GM12878 (cell line): ENCODE data around the gene VAV2. TPM values are rescaled to one million over a fixed set of nuclear protein-coding genes. Genes with fewer than 3 reads are reported as not detected.

Source experiments
- CBX5 ChIP-seq: sonication (generic); IDR thresholded peaks from 2 replicates; pipeline ENCODE4 v1.6.1; 2016; ENCODE audit warnings: low read depth, moderate library complexity, mild to moderate bottlenecking, inconsistent platforms
- ETV6 ChIP-seq, 2 experiments: fragments of 450-650 bp in 1 of 2; IDR thresholded peaks in 1 of 2; conservative IDR thresholded peaks in 1 of 2; 2 replicates each; pipeline ENCODE4 v1.6.1; 2014; ENCODE audit warnings: antibody characterized with exemption in 1 of 2, borderline replicate concordance in 1 of 2, low read depth in 1 of 2, mild to moderate bottlenecking in 1 of 2, moderate library complexity in 1 of 2
- HDGF ChIP-seq: fragments of 450-650 bp; IDR thresholded peaks from 2 replicates; pipeline ENCODE4 v1.6.1; 2016; ENCODE audit warnings: antibody characterized with exemption
- IRF4 ChIP-seq: IDR thresholded peaks from 2 replicates; pipeline ENCODE4 v1.6.1; 2011; ENCODE audit warnings: low read depth, low read length
- MEF2B ChIP-seq: fragments of 450-650 bp; IDR thresholded peaks from 2 replicates; pipeline ENCODE4 v1.6.1; 2018; ENCODE audit warnings: mild to moderate bottlenecking, moderate library complexity; ENCODE audit not compliant: partially characterized antibody, poor library complexity, severe bottlenecking
- NBN ChIP-seq: fragments of 450-650 bp; IDR thresholded peaks from 2 replicates; pipeline ENCODE4 v1.6.1; 2016
- NFIC ChIP-seq: IDR thresholded peaks from 2 replicates; pipeline ENCODE4 v1.6.1; 2012; ENCODE audit warnings: low read depth, mild to moderate bottlenecking, inconsistent platforms, low read length, moderate library complexity
- NR2C1 ChIP-seq: fragments of 450-650 bp; IDR thresholded peaks from 2 replicates; pipeline ENCODE4 v1.6.1; 2017; ENCODE audit warnings: antibody characterized with exemption, mild to moderate bottlenecking, moderate library complexity
- NR2C2 ChIP-seq: IDR thresholded peaks from 2 replicates; pipeline ENCODE4 v1.6.1; 2011; ENCODE audit warnings: borderline replicate concordance, low read depth; ENCODE audit not compliant: control insufficient read depth, insufficient read length
- TCF3 ChIP-seq: IDR thresholded peaks from 2 replicates; pipeline ENCODE4 v1.6.1; 2012; ENCODE audit warnings: low read depth, mild to moderate bottlenecking, low read length, borderline replicate concordance; ENCODE audit not compliant: insufficient read depth
- TCF7 ChIP-seq: IDR thresholded peaks from 2 replicates; pipeline ENCODE4 v1.6.1; 2014; ENCODE audit warnings: antibody characterized with exemption, borderline replicate concordance
- ZBTB4 ChIP-seq: fragments of 450-650 bp; formaldehyde crosslinking; IDR thresholded peaks from 2 replicates; pipeline ENCODE4 v1.4.0; 2022; ENCODE audit warnings: mild to moderate bottlenecking, moderate library complexity
- ZNF274 ChIP-seq: IDR thresholded peaks from one replicate; pipeline ENCODE4 v1.8.0; 2011; ENCODE audit not compliant: insufficient read length, insufficient read depth
- polyA plus RNA-seq, 11 experiments: library from polyadenylated mRNA; depleted of rRNA in 4 of 11; unstranded in 6 of 11; stranded (reverse) in 5 of 11; fragments of >200 nt; fragmentation: Nextera tagmentation in 4 of 11; fragmentation: Illumina TruSeq in 1 of 11; extraction: Ambion mirVana in 4 of 11; extraction: Trizol in 1 of 11; gene quantifications; 1 replicate in 1 of 11; 2 replicates in 10 of 11; pipeline versions ENCODE4 v1.2.1 to v1.2.3, GENCODE V29; 2011 to 2016; ENCODE audit warnings: inconsistent platforms in 2 of 11, missing spikeins in 2 of 11, low read depth in 1 of 11
- total RNA-seq, 4 experiments: library from RNA; depleted of rRNA in 3 of 4; stranded (reverse); fragments of >200 nt in 3 of 4; fragmentation: Illumina TruSeq in 1 of 4; extraction: Trizol in 1 of 4; gene quantifications; 2 replicates each; pipeline versions ENCODE4 v1.2.1 to v1.2.3, GENCODE V29; 2013 to 2021
- TF ChIP-seq, protein P1 (sequence below): IDR thresholded peaks from 2 replicates; pipeline ENCODE4 v1.6.1; 2011; ENCODE audit warnings: borderline replicate concordance, low read depth, mild to moderate bottlenecking, moderate library complexity, low read length; ENCODE audit not compliant: insufficient read depth, poor library complexity, severe bottlenecking
- TF ChIP-seq, protein P2 (sequence below): fragments of 450-650 bp; IDR thresholded peaks from 2 replicates; pipeline ENCODE4 v1.6.1; 2017; ENCODE audit warnings: mild to moderate bottlenecking, low read depth, inconsistent platforms; ENCODE audit not compliant: poor library complexity, severe bottlenecking
- TF ChIP-seq, protein P3 (sequence below): IDR thresholded peaks from 2 replicates; pipeline ENCODE4 v1.6.1; 2011; ENCODE audit warnings: borderline replicate concordance, low read depth, mild to moderate bottlenecking, moderate library complexity, mixed read lengths, low read length; ENCODE audit not compliant: insufficient read depth; ENCODE audit errors: extremely low read length
- TF ChIP-seq, protein P4 (sequence below): IDR thresholded peaks from 2 replicates; pipeline ENCODE4 v1.6.1; 2012; ENCODE audit warnings: mild to moderate bottlenecking, low read depth, low read length

The VAV2 gene
- total and polyA plus RNA-seq, 10 of the 15 experiments (the other 5 are each of a cell fraction or from before 2014, with no cell fraction given): 0.13 to 43.9 (median 16.9) TPM

DNA sequence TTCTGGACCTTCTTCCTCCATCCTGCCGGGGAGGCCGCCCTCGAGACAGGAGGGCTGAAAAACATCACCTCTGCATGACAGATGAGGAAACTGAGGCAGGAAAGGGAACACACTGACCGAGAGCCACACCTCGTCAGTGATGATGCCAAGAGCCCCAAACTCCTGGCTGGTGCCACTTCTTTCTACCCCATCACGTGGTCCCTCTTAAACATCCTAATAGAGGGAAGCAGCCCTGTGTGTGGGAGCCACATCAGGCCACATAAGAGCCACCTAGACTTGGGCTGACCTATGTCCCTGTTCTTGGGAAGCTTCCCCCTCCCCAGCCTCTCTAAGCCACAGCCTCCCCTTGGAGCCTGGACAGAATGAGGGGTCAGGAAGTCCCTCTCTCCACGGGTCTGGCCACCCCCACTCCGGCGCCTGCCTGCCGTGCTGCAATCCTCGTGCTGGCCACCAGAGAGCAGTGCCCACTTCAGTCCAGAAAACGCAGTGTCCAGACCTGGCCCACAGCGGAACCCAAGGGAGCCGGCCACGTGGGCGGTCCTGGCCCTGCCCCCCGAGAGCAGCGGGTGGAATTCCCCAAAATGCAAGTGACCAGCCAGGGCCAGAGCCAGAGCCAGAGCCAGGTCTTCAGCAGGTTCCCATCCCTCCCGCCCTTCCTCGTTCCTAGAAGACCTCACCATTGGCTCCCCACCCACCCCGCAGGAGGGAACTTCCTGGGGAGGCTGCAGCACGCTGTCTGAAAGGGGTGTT, 199.2 kb downstream of the VAV2 start (continued):
- TF ChIP-seq, protein P1, sequence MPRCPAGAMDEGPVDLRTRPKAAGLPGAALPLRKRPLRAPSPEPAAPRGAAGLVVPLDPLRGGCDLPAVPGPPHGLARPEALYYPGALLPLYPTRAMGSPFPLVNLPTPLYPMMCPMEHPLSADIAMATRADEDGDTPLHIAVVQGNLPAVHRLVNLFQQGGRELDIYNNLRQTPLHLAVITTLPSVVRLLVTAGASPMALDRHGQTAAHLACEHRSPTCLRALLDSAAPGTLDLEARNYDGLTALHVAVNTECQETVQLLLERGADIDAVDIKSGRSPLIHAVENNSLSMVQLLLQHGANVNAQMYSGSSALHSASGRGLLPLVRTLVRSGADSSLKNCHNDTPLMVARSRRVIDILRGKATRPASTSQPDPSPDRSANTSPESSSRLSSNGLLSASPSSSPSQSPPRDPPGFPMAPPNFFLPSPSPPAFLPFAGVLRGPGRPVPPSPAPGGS: no peak
- no peak for TF ChIP-seq NR2C1
- no peak for TF ChIP-seq TCF7
- TF ChIP-seq CBX5: no peak
- no peak for TF ChIP-seq IRF4
- TF ChIP-seq NBN: peak; percentile 56; the same call in 1 of the 2 replicates
- TF ChIP-seq, protein P2, sequence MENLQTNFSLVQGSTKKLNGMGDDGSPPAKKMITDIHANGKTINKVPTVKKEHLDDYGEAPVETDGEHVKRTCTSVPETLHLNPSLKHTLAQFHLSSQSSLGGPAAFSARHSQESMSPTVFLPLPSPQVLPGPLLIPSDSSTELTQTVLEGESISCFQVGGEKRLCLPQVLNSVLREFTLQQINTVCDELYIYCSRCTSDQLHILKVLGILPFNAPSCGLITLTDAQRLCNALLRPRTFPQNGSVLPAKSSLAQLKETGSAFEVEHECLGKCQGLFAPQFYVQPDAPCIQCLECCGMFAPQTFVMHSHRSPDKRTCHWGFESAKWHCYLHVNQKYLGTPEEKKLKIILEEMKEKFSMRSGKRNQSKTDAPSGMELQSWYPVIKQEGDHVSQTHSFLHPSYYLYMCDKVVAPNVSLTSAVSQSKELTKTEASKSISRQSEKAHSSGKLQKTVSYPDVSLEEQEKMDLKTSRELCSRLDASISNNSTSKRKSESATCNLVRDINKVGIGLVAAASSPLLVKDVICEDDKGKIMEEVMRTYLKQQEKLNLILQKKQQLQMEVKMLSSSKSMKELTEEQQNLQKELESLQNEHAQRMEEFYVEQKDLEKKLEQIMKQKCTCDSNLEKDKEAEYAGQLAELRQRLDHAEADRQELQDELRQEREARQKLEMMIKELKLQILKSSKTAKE: no peak
- TF ChIP-seq, protein P3, sequence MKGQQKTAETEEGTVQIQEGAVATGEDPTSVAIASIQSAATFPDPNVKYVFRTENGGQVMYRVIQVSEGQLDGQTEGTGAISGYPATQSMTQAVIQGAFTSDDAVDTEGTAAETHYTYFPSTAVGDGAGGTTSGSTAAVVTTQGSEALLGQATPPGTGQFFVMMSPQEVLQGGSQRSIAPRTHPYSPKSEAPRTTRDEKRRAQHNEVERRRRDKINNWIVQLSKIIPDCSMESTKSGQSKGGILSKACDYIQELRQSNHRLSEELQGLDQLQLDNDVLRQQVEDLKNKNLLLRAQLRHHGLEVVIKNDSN: peak; percentile 80
- TF ChIP-seq, protein P4, sequence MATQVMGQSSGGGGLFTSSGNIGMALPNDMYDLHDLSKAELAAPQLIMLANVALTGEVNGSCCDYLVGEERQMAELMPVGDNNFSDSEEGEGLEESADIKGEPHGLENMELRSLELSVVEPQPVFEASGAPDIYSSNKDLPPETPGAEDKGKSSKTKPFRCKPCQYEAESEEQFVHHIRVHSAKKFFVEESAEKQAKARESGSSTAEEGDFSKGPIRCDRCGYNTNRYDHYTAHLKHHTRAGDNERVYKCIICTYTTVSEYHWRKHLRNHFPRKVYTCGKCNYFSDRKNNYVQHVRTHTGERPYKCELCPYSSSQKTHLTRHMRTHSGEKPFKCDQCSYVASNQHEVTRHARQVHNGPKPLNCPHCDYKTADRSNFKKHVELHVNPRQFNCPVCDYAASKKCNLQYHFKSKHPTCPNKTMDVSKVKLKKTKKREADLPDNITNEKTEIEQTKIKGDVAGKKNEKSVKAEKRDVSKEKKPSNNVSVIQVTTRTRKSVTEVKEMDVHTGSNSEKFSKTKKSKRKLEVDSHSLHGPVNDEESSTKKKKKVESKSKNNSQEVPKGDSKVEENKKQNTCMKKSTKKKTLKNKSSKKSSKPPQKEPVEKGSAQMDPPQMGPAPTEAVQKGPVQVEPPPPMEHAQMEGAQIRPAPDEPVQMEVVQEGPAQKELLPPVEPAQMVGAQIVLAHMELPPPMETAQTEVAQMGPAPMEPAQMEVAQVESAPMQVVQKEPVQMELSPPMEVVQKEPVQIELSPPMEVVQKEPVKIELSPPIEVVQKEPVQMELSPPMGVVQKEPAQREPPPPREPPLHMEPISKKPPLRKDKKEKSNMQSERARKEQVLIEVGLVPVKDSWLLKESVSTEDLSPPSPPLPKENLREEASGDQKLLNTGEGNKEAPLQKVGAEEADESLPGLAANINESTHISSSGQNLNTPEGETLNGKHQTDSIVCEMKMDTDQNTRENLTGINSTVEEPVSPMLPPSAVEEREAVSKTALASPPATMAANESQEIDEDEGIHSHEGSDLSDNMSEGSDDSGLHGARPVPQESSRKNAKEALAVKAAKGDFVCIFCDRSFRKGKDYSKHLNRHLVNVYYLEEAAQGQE: no peak
- peak; percentile 42 for TF ChIP-seq MEF2B
- peak; percentile 66 for TF ChIP-seq HDGF
- TF ChIP-seq ETV6 (conservative IDR thresholded peaks at IDR 0.05 in 1 of 2, IDR thresholded peaks at IDR 0.05 in 1 of 2; ENCODE audit: borderline replicate concordance in 1 of 2, low read depth in 1 of 2): no peak
- TF ChIP-seq TCF3: no peak
- TF ChIP-seq NR2C2: no peak
- TF ChIP-seq ZNF274: no peak
- no peak for TF ChIP-seq ZBTB4 (CRISPR knock-in tag)
- no peak for TF ChIP-seq NFIC
